HEK293 (cell line): ENCODE results near the gene ARL8A.
"Not testable (repeated sequence)": the region's sequence is repeated elsewhere in the genome, so short reads cannot be mapped to it uniquely, and the experiment has no call there.

Experiments
- CTCF ChIA-PET: fragments of 350-600 bp; formaldehyde crosslinking; extraction: SDS; loops from one replicate; lab custom pipeline; 2021; ENCODE audit warnings: antibody characterized with exemption; lab: Yijun Ruan, JAX
- POLR2A ChIA-PET: fragments of 300-600 bp; formaldehyde crosslinking; extraction: SDS; loops from one replicate; lab custom pipeline; 2020; ENCODE audit warnings: antibody characterized with exemption, inconsistent platforms; lab: Yijun Ruan, JAX
- H3K27ac ChIP-seq: fragments of 200-500 bp; sonication (Bioruptor generic); 2 replicates; pipeline ENCODE4 v1.5.1; 2014; ENCODE audit warnings: low read depth, low read length, control low read depth, inconsistent platforms; ENCODE audit errors: extremely low read depth
- H3K36me3 ChIP-seq, 2 experiments: fragments of 200-500 bp in 1 of 2; sonication (Bioruptor generic) in 1 of 2; 1 replicate in 1 of 2; 2 replicates in 1 of 2; pipeline ENCODE4 v1.5.1; 2014 to 2017; ENCODE audit warnings: inconsistent platforms in 2 of 2, low read length in 2 of 2; ENCODE audit not compliant: control insufficient read depth in 2 of 2, insufficient read depth in 1 of 2
- H3K4me1 ChIP-seq: fragments of 200-500 bp; sonication (Bioruptor generic); 2 replicates; pipeline ENCODE4 v1.5.1; 2014; ENCODE audit warnings: mild to moderate bottlenecking, low read length, inconsistent platforms; ENCODE audit not compliant: control insufficient read depth, insufficient read depth
- H3K4me3 ChIP-seq: 2 replicates; pipeline ENCODE4 v1.5.1; 2011; ENCODE audit warnings: low read depth, mild to moderate bottlenecking, control low read depth, low read length, moderate library complexity
- H3K9me3 ChIP-seq: fragments of 200-500 bp; sonication (Bioruptor generic); 2 replicates; pipeline ENCODE4 v1.5.1; 2014; ENCODE audit warnings: low read depth, low read length, inconsistent platforms; ENCODE audit not compliant: control insufficient read depth, insufficient read depth
- GFI1B ChIP-seq: fragments of 450-650 bp; formaldehyde crosslinking; IDR thresholded peaks from 2 replicates; pipeline ENCODE4 v1.5.1; 2016; ENCODE audit warnings: missing biosample characterization, missing genetic modification characterization
- GLIS1 ChIP-seq: fragments of 450-650 bp; formaldehyde crosslinking; IDR thresholded peaks from 2 replicates; pipeline ENCODE4 v1.5.1; 2016; ENCODE audit warnings: missing biosample characterization, missing genetic modification characterization
- PRDM10 ChIP-seq: fragments of 450-650 bp; formaldehyde crosslinking; IDR thresholded peaks from 2 replicates; pipeline ENCODE4 v1.5.1; 2016; ENCODE audit warnings: missing biosample characterization, missing genetic modification characterization
- TRIM28 ChIP-seq: IDR thresholded peaks from 2 replicates; pipeline ENCODE4 v1.6.1; 2011; ENCODE audit warnings: low read length, control low read depth, borderline replicate concordance
- WT1 ChIP-seq: fragments of 450-650 bp; formaldehyde crosslinking; IDR thresholded peaks from 2 replicates; pipeline ENCODE4 v1.5.1; 2016; ENCODE audit warnings: missing biosample characterization, missing genetic modification characterization
- ZBTB17 ChIP-seq: fragments of 450-650 bp; formaldehyde crosslinking; IDR thresholded peaks from 2 replicates; pipeline ENCODE4 v1.5.1; 2016; ENCODE audit warnings: missing biosample characterization, missing genetic modification characterization
- ZNF138 ChIP-seq: fragments of 450-650 bp; formaldehyde crosslinking; IDR thresholded peaks from 2 replicates; pipeline ENCODE4 v1.5.1; 2016; ENCODE audit warnings: missing biosample characterization, missing genetic modification characterization, borderline replicate concordance
- ZNF184 ChIP-seq: fragments of 450-650 bp; IDR thresholded peaks from 2 replicates; pipeline ENCODE4 v1.5.1; 2018; ENCODE audit warnings: missing biosample characterization, mild to moderate bottlenecking, missing genetic modification characterization
- ZNF19 ChIP-seq: fragments of 450-650 bp; formaldehyde crosslinking; IDR thresholded peaks from 2 replicates; pipeline ENCODE4; 2016; ENCODE audit warnings: missing biosample characterization, missing genetic modification characterization, low read depth
- ZNF302 ChIP-seq: fragments of 450-650 bp; formaldehyde crosslinking; IDR thresholded peaks from 2 replicates; pipeline ENCODE4 v1.5.1; 2016; ENCODE audit warnings: missing biosample characterization, missing genetic modification characterization, low read depth
- ZNF350 ChIP-seq: fragments of 450-650 bp; formaldehyde crosslinking; IDR thresholded peaks from 2 replicates; pipeline ENCODE4 v1.5.0; 2017; ENCODE audit warnings: missing biosample characterization, mild to moderate bottlenecking, missing genetic modification characterization
- ZNF362 ChIP-seq: fragments of 450-650 bp; formaldehyde crosslinking; IDR thresholded peaks from 2 replicates; pipeline ENCODE4 v1.5.1; 2016; ENCODE audit warnings: missing biosample characterization, missing genetic modification characterization
- ZNF391 ChIP-seq: fragments of 450-650 bp; formaldehyde crosslinking; IDR thresholded peaks from 2 replicates; pipeline ENCODE4 v1.5.1; 2016; ENCODE audit warnings: low read depth, missing biosample characterization, missing genetic modification characterization, borderline replicate concordance
- ZNF426 ChIP-seq: fragments of 450-650 bp; formaldehyde crosslinking; IDR thresholded peaks from 2 replicates; pipeline ENCODE4 v1.5.1; 2017; ENCODE audit warnings: missing biosample characterization, missing genetic modification characterization, mild to moderate bottlenecking, inconsistent platforms, moderate library complexity
- ZNF449 ChIP-seq: fragments of 450-650 bp; formaldehyde crosslinking; IDR thresholded peaks from 2 replicates; pipeline ENCODE4 v1.5.1; 2017; ENCODE audit warnings: missing biosample characterization, mild to moderate bottlenecking, missing genetic modification characterization, moderate library complexity
- ZNF488 ChIP-seq: fragments of 450-650 bp; formaldehyde crosslinking; IDR thresholded peaks from 2 replicates; pipeline ENCODE4 v1.5.1; 2016; ENCODE audit warnings: missing biosample characterization, missing genetic modification characterization
- ZNF558 ChIP-seq: fragments of 450-650 bp; formaldehyde crosslinking; IDR thresholded peaks from 2 replicates; pipeline ENCODE4 v1.5.1; 2016; ENCODE audit warnings: missing biosample characterization, missing genetic modification characterization
- ZNF600 ChIP-seq: fragments of 450-650 bp; formaldehyde crosslinking; IDR thresholded peaks from 2 replicates; pipeline ENCODE4 v1.5.1; 2016; ENCODE audit warnings: missing biosample characterization, missing genetic modification characterization
- ZNF654 ChIP-seq: fragments of 450-650 bp; formaldehyde crosslinking; IDR thresholded peaks from 2 replicates; pipeline ENCODE4 v1.5.1; 2016; ENCODE audit warnings: low read depth, missing biosample characterization, missing genetic modification characterization

Gene ARL8A

GRCh38 chr1:202141468-202141867, 3.1 kb downstream of the ARL8A start:
- H3K9me3 ChIP-seq, H3K27ac ChIP-seq, POLR2A ChIA-PET, H3K4me1 ChIP-seq, H3K4me3 ChIP-seq: not testable (repeated sequence)
- TF ChIP-seq PRDM10 (tag by site-specific recombination) (peak; percentile 52), ZNF362 (tag by site-specific recombination) (0 out of 2 replicates have a peak, but pooled peaks have one; percentile 22)
- CTCF ChIA-PET, result interaction anchor here (2.2 kb wide), 1 partner anchor 142 kb away, joined by 8 read pairs; no protein-coding TSS in a partner anchor
- peaks cover 0 to 32% of the 10 kb centered on the region in 2 experiments; a peak in 2 of 3 replicates for H3K36me3 ChIP-seq

- POLR2A ChIA-PET, result no interaction called here
Measured at GRCh38 chr1:202140833-202141232, 3.7 kb downstream of the ARL8A start.

GRCh38 chr1:202135221-202135721, 9.3 kb downstream of the ARL8A start:
- H3K36me3 ChIP-seq, result peaks cover 16 to 54% of the 10 kb centered on the region in 2 experiments
- H3K4me3 ChIP-seq, result no peak overlapping the region
- ChIA-PET CTCF (interaction anchor here (0.6 to 4.1 kb wide), 30 partner anchors 8 to 604 kb away, joined by 3 to 53 read pairs (median 5); partner anchors contain the start of genes ELF3, GPR37L1 and LGR6), POLR2A (interaction anchor here (0.6 to 1.4 kb wide), 3 partner anchors 126 to 792 kb away, joined by 3 to 6 read pairs (median 3); partner anchors contain the start of gene KLHL12)
- no peak overlapping the region for H3K27ac ChIP-seq
- H3K4me1 ChIP-seq, result no peaks in the 10 kb centered on the region
- H3K9me3 ChIP-seq, result no peaks in the 10 kb centered on the region
- TF ChIP-seq ZNF184 (tag by site-specific recombination) (no peak), ZNF600 (peak; percentile 68; the same call in 1 of the 2 replicates), ZNF19 (tag by site-specific recombination) (no peak), ZNF558 (tag by site-specific recombination) (no peak), ZBTB17 (tag by site-specific recombination) (peak; percentile 42), ZNF350 (tag by site-specific recombination) (no peak), ZNF138 (tag by site-specific recombination) (no peak), ZNF391 (tag by site-specific recombination) (no peak), TRIM28 (no peak), GFI1B (tag by site-specific recombination) (no peak), ZNF302 (tag by site-specific recombination) (no peak), ZNF654 (tag by site-specific recombination) (peak; percentile 82), ZNF426 (tag by site-specific recombination) (no peak), WT1 (tag by site-specific recombination) (no peak), GLIS1 (tag by site-specific recombination) (peak; percentile 15; the same call in 1 of the 2 replicates)

More at GRCh38 chr1:202140833-202141232, 3.7 kb downstream of the ARL8A start:
- H3K4me1 ChIP-seq, result no peaks in the 10 kb centered on the region; the same call in 1 of the 2 replicates
- H3K36me3 ChIP-seq, result peaks cover 0 to 35% of the 10 kb centered on the region in 2 experiments; a peak in 2 of 3 replicates
- CTCF ChIA-PET, result no interaction called here
- no peaks in the 10 kb centered on the region for H3K9me3 ChIP-seq
- TF ChIP-seq ZNF488, result no peak
- TF ChIP-seq ZNF449, result peak; percentile 24; the same call in 1 of the 2 replicates
- no peak overlapping the region for H3K4me3 ChIP-seq
- H3K27ac ChIP-seq, result no peak overlapping the region
